GM19438 (cell line): ENCODE data around the gene PLA2G4E.

ENCODE experiments used
- ATAC-seq: cut with Tn5 transposase; IDR thresholded peaks from one replicate; pipeline ENCODE4 v1.9.1; 2021; ENCODE audit warnings: low read depth; ENCODE audit not compliant: unreplicated experiment

The PLA2G4E gene

GRCh38 chr15:41993472-41994170, 27.2 kb downstream of the PLA2G4E start:
- ATAC-seq, result no peak

GRCh38 chr15:41992803-41993190, 28.0 kb downstream of the PLA2G4E start:
- ATAC-seq, result no peak

GRCh38 chr15:41992151-41992802, 28.6 kb downstream of the PLA2G4E start:
- ATAC-seq, result no peak

- no peak for ATAC-seq
Measured at GRCh38 chr15:41990691-41991090, 30.2 kb downstream of the PLA2G4E start.

- ATAC-seq, result no peak
Measured at GRCh38 chr15:41990243-41990605, 30.6 kb downstream of the PLA2G4E start.

- ATAC-seq, result no peak
Measured at GRCh38 chr15:41989573-41990242, 31.1 kb downstream of the PLA2G4E start.

- ATAC-seq, result no peak
Measured at GRCh38 chr15:41988896-41989572, 31.8 kb downstream of the PLA2G4E start.

- no peak for ATAC-seq
Measured at GRCh38 chr15:41987925-41988275, 32.9 kb downstream of the PLA2G4E start.

GRCh38 chr15:41987246-41987924, 33.5 kb downstream of the PLA2G4E start:
- ATAC-seq, result no peak

GRCh38 chr15:41985236-41986160, 35.3 kb downstream of the PLA2G4E start:
- ATAC-seq, result no peak

GRCh38 chr15:41984622-41985021, 36.2 kb downstream of the PLA2G4E start:
- ATAC-seq, result no peak

GRCh38 chr15:41983621-41984571, 36.9 kb downstream of the PLA2G4E start:
- no peak for ATAC-seq

- no peak for ATAC-seq
Measured at GRCh38 chr15:41983221-41983620, 37.6 kb downstream of the PLA2G4E start.

- no peak for ATAC-seq
Measured at GRCh38 chr15:41982133-41982930, 38.5 kb downstream of the PLA2G4E start.

- ATAC-seq, result no peak
Measured at GRCh38 chr15:41981371-41982132, 39.3 kb downstream of the PLA2G4E start.

- ATAC-seq, result no peak
Measured at GRCh38 chr15:41980654-41981323, 40.1 kb downstream of the PLA2G4E start.
